22Rv1 (cell line): Measurements from ENCODE around the gene DIP2C.

Experiments
- CTCF ChIP-seq: fragments of 450-650 bp; IDR thresholded peaks from 2 replicates; pipeline ENCODE4 v1.5.1; 2017; ENCODE audit warnings: mild to moderate bottlenecking
- ZFX ChIP-seq: fragments of 450-650 bp; IDR thresholded peaks from 2 replicates; pipeline ENCODE4 v1.6.1; 2017; ENCODE audit warnings: antibody characterized with exemption, borderline replicate concordance

GRCh38 chr10:335151-335800 lies 354.2 kb downstream of the DIP2C start:
- TF ChIP-seq CTCF, result no peak
- no peak for TF ChIP-seq ZFX
